Measurements from ENCODE around the gene GNPDA1. TPM values are rescaled to one million over a fixed set of nuclear protein-coding genes. Genes with fewer than 3 reads are reported as not detected.

The GNPDA1 gene
- total RNA-seq, 1 donor: 56.5 TPM

DNA sequence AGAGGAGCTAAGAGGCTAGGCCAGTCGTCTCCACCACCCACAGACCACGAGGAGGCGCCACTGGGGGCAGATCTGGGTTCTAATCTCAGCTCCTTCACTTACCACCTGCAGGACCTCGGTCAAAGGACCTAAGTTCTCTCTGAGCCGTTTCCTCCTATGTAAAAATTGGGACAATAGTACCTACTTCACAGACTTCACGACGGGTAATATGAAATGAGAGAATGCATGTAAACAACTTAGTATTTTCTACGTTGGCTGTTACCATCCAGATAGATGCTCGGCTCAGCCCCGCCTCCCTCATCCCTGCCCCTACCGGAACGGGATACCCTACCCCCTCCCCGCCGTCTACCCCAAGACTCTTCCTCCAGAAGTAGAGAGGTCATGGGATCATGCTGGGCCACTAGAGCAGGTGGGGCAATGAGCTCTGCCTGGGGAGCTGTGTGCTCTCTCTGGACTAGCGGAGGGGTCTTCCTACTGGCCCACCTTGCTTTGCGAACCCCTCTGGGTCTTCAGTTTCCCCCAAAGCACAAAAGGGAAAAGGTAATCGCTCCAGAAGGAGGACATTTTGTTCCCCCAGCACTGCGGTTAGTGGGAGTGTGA is 541 bp downstream of the GNPDA1 start:
- Histone ChIP-seq H3K9me3 (ENCODE audit: low read depth, low read length) (no peaks in the 10 kb centered on the region), H4K20me1 (ENCODE audit: insufficient read depth, low read length) (peaks cover 3% of the 10 kb centered on the region), H3K4me3 (ENCODE audit: insufficient read depth, low read length) (peak overlapping the region; percentile 89), H3K36me3 (ENCODE audit: insufficient read depth, low read length) (peaks cover 19% of the 10 kb centered on the region), H3K27me3 (ENCODE audit: insufficient read depth, low read length) (no peaks in the 10 kb centered on the region), H3K4me1 (ENCODE audit: insufficient read depth, low read length) (peaks cover 32% of the 10 kb centered on the region), H3K27ac (ENCODE audit: low read depth, low read length) (peak overlapping the region; percentile 86), H3K4me2 (ENCODE audit: insufficient read depth, low read length) (peak overlapping the region; percentile 87), H3K79me2 (ENCODE audit: insufficient read depth, low read length) (peaks cover 16% of the 10 kb centered on the region), H2AFZ (ENCODE audit: low read length) (peak overlapping the region; percentile 78)
- no peak for DNase-seq (ENCODE audit: insufficient read length, low spot score, missing footprints)
- TF ChIP-seq, protein P1, sequence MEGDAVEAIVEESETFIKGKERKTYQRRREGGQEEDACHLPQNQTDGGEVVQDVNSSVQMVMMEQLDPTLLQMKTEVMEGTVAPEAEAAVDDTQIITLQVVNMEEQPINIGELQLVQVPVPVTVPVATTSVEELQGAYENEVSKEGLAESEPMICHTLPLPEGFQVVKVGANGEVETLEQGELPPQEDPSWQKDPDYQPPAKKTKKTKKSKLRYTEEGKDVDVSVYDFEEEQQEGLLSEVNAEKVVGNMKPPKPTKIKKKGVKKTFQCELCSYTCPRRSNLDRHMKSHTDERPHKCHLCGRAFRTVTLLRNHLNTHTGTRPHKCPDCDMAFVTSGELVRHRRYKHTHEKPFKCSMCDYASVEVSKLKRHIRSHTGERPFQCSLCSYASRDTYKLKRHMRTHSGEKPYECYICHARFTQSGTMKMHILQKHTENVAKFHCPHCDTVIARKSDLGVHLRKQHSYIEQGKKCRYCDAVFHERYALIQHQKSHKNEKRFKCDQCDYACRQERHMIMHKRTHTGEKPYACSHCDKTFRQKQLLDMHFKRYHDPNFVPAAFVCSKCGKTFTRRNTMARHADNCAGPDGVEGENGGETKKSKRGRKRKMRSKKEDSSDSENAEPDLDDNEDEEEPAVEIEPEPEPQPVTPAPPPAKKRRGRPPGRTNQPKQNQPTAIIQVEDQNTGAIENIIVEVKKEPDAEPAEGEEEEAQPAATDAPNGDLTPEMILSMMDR (IDR thresholded peaks at IDR 0.05; ENCODE audit: extremely low read depth, low read depth, low read length): peak; percentile 55

DNA sequence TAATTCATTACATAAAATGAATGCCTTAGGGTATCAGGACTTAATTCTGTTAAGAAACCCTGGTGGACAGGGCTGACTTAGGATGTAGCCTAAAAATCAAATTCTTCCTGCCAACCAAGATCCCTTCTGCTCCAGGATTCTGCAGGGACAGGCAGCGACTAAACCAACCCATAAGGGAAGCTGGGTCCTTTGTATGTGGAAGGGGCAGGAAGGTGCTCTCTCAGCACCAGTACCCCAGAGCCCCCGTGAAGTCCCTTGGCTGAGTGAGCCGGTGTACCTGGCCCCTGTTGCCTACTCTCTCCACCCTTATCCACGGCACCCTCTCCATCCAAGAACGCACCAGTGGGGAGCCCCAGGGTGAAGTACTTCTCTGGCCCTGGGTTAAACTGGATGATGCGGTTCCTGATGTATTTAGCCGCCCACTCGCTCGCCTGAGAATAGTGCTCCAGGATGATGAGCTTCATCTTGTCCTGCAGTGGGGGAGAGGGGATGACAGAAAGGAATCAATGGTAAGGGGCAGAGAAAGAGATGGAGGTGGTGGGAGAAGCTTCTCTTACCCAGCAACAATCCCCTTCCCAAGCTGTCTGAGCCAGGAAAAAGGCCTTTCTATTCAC is 1.1 kb downstream of the GNPDA1 start:
- Histone ChIP-seq H3K4me2 (ENCODE audit: insufficient read depth, low read length) (peak overlapping the region; percentile 87), H2AFZ (ENCODE audit: low read length) (peak overlapping the region; percentile 78), H4K20me1 (ENCODE audit: insufficient read depth, low read length) (peaks cover 3% of the 10 kb centered on the region), H3K9me3 (ENCODE audit: low read depth, low read length) (no peaks in the 10 kb centered on the region), H3K4me1 (ENCODE audit: insufficient read depth, low read length) (peaks cover 32% of the 10 kb centered on the region), H3K27me3 (ENCODE audit: insufficient read depth, low read length) (no peaks in the 10 kb centered on the region), H3K4me3 (ENCODE audit: insufficient read depth, low read length) (peak overlapping the region; percentile 89), H3K36me3 (ENCODE audit: insufficient read depth, low read length) (peaks cover 22% of the 10 kb centered on the region), H3K79me2 (ENCODE audit: insufficient read depth, low read length) (peaks cover 16% of the 10 kb centered on the region), H3K27ac (ENCODE audit: low read depth, low read length) (peak overlapping the region; percentile 86)
- no peak for DNase-seq (ENCODE audit: insufficient read length, low spot score, missing footprints)
- TF ChIP-seq, protein P1 (IDR thresholded peaks at IDR 0.05; ENCODE audit: extremely low read depth, low read depth, low read length): no peak

DNA sequence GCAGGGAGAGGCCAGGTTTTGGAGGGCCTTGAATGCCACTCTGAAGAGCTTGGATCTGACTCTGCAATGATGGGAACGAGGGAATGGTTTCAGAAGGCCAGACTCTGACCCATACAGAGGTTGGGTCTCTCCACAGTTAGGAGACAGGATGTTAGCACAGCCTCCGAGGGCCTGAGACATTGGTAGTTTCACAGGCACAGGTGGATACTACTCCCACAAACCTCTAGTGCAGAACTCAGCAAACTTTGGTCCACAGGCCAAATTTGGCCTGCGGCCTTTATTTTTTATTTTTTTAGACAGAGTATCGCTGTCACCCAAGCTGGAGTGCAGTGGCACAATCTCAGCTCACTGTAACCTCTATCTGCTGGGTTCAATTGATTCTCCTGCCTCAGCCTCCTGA is 2.9 kb downstream of the GNPDA1 start:
- no peak overlapping the region for H3K27ac ChIP-seq (ENCODE audit: low read depth, low read length)
- no peaks in the 10 kb centered on the region for H3K27me3 ChIP-seq (ENCODE audit: insufficient read depth, low read length)
- H3K4me2 ChIP-seq (ENCODE audit: insufficient read depth, low read length): no peak overlapping the region
- TF ChIP-seq, protein P1 (IDR thresholded peaks at IDR 0.05; ENCODE audit: extremely low read depth, low read depth, low read length): no peak
- peaks cover 36% of the 10 kb centered on the region for H3K36me3 ChIP-seq (ENCODE audit: insufficient read depth, low read length)
- H2AFZ ChIP-seq (ENCODE audit: low read length): no peak overlapping the region
- H3K4me1 ChIP-seq (ENCODE audit: insufficient read depth, low read length): peaks cover 22% of the 10 kb centered on the region
- peaks cover 16% of the 10 kb centered on the region for H3K79me2 ChIP-seq (ENCODE audit: insufficient read depth, low read length)
- peaks cover 3% of the 10 kb centered on the region for H4K20me1 ChIP-seq (ENCODE audit: insufficient read depth, low read length)
- no peak overlapping the region for H3K4me3 ChIP-seq (ENCODE audit: insufficient read depth, low read length)
- no peaks in the 10 kb centered on the region for H3K9me3 ChIP-seq (ENCODE audit: low read depth, low read length)
- no peak for DNase-seq (ENCODE audit: insufficient read length, low spot score, missing footprints)

DNA sequence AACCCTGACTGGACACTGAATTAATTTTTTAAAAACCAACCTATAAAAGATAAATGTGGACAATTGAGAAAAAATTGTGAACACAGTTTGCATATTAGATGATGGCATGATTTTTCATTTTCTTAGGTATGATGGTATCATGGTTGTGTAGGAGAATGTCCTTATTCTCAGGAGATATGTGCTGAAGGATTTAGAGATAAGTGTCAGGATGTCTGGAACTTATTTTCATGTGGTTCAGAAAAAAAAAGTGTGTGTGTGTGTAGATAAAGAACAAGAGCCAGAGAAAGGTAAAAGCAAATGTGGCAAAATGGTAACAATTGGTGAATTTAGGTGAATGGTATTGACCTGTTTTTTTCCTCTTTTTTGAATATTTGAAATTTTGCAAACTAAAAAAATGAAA is 4.0 kb downstream of the GNPDA1 start:
- H2AFZ ChIP-seq (ENCODE audit: low read length): no peak overlapping the region
- TF ChIP-seq, protein P1 (IDR thresholded peaks at IDR 0.05; ENCODE audit: extremely low read depth, low read depth, low read length): no peak
- H3K4me3 ChIP-seq (ENCODE audit: insufficient read depth, low read length): no peak overlapping the region
- H3K27ac ChIP-seq (ENCODE audit: low read depth, low read length): no peak overlapping the region
- H3K4me1 ChIP-seq (ENCODE audit: insufficient read depth, low read length): peaks cover 19% of the 10 kb centered on the region
- peaks cover 16% of the 10 kb centered on the region for H3K79me2 ChIP-seq (ENCODE audit: insufficient read depth, low read length)
- H3K4me2 ChIP-seq (ENCODE audit: insufficient read depth, low read length): no peak overlapping the region
- DNase-seq (ENCODE audit: insufficient read length, low spot score, missing footprints): no peak
- H3K36me3 ChIP-seq (ENCODE audit: insufficient read depth, low read length): peaks cover 39% of the 10 kb centered on the region
- H3K27me3 ChIP-seq (ENCODE audit: insufficient read depth, low read length): no peaks in the 10 kb centered on the region
- H4K20me1 ChIP-seq (ENCODE audit: insufficient read depth, low read length): peaks cover 3% of the 10 kb centered on the region
- H3K9me3 ChIP-seq (ENCODE audit: low read depth, low read length): no peaks in the 10 kb centered on the region

Measured in osteoblast (primary cell).